GM15510 (cell line): ENCODE data around the gene KDM1A.

Experiments
- POLR2A ChIP-seq: IDR thresholded peaks from 3 replicates; pipeline ENCODE4 v1.6.1; 2011; ENCODE audit warnings: borderline replicate concordance; ENCODE audit not compliant: insufficient read length; ENCODE audit errors: extremely low read depth

KDM1A gene

DNA sequence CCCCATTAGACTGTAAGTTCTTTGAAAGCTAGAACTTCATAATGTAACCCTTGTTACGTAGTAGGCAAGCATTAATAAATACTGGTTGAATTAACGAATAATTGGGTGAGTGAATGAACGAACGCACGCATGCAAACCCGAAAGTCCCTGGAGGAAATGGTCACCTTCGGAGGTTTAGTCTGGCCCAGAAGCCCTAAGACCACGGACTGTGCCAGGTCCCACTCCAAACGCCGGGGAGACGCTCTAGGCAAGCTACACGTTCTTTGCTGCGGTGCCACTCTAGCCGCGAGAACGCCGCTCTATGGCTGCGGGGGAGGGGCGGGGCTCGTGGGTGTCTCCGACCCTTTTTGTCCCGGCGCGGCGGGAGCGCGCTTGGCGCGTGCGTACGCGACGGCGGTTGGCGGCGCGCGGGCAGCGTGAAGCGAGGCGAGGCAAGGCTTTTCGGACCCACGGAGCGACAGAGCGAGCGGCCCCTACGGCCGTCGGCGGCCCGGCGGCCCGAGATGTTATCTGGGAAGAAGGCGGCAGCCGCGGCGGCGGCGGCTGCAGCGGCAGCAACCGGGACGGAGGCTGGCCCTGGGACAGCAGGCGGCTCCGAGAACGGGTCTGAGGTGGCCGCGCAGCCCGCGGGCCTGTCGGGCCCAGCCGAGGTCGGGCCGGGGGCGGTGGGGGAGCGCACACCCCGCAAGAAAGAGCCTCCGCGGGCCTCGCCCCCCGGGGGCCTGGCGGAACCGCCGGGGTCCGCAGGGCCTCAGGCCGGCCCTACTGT, at the start of gene KDM1A:
Gene KDM1A (plus strand): TSS at position 375 of the 769 bp plus-strand sequence. CDS start 129 bp downstream, at position 504.
- TF ChIP-seq POLR2A: peak; percentile 91

DNA sequence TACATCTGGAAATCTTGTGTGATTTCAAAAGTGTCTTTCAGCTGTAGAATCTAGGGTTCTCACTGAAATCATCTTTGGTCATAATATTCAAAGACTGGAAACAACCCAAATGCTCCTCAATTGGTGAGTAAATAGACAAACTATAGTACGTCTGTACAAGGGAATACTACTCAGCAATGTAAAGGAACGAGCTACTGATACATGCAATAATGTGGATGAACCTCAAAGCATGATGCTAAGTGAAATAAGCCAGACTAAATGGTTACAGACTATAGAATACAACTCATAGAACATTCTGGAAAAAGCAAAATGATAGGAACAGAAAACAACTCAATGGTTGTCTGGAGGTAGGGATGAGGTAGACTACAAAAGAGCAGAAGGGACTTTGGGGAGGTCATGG, 49.2 kb upstream of the KDM1A start:
- TF ChIP-seq POLR2A: no peak

DNA sequence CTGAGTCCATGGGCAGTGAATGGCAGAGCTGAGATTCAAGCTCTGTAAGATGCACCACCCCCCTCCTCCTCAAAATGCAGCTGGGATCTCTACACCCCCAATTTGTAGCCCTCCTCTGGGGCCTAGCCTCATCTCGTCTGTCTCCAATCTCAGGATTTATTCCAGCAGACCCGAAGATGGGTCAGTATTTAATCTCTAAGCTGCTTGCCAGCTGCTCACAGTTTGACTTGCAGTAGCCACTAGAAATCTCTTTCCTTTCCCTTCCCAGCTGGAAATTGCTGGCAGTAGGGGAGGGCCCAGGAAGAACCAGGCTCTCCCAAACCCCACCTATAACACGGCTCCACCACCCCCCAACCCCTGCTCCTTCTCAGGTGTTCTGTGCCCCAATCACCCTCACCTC, 48.1 kb upstream of the KDM1A start:
- TF ChIP-seq POLR2A: no peak

DNA sequence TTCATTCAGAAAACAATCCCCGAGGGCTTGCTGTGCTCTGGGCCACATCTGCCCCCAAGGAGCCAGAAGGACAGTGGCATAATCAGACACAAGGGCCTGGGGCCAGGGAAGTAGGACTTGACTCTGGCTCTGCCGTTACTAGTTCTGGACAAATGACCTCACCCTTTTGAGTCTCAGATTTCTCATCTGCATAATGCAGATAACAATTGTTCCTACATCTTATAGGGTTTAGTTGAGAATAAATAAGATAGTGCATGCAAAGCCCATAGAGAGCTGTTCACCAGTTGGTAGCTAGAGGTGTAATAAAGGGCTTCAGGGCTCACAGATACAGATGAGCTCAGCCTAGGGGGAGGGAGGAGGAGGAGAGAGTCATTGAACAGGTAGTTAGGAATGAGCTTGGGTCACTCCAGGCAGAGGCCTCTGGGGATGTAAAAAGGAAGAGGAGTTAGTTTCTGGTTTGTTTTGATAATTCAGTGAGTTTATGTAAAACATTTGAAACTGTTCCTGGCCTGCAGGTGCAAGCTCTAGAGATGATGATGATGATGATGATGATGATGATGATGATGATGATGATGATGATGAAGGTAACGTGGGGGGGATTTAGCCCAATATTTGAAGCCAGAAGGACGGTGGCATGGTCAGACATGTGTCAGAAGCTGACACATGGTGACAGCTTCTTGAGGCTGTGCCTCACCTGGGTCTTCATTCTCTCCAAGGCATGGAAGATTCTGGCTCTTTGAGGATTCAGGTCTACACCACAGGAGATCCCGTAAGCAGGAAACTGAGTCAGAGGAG, 47.5 kb upstream of the KDM1A start:
- TF ChIP-seq POLR2A: no peak

DNA sequence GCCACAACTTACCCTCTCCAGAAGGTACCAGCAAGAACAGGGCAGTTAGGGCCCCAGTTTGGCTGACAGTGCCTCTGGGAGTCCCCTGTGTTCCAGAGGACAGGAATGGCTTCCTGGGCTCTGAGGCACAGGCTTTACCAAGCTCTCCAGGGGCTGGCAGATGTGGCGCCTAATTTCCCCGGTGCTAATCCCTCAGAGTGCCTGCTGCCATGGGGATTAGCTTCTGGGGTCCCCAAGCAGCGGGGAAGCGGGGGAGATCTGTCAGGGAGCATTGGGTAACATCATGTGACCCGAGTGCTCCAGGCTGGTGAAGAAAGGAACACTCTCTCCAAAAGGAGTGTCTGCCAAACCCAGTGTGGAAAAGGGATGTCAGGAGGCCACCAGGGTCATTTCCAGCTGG, 46.5 kb upstream of the KDM1A start, which contains the start of gene LACTBL1:
Gene LACTBL1 (minus strand): TSS at position 107 of the 400 bp plus-strand sequence. CDS start 550 bp downstream, outside the sequence.
- no peak for TF ChIP-seq POLR2A

DNA sequence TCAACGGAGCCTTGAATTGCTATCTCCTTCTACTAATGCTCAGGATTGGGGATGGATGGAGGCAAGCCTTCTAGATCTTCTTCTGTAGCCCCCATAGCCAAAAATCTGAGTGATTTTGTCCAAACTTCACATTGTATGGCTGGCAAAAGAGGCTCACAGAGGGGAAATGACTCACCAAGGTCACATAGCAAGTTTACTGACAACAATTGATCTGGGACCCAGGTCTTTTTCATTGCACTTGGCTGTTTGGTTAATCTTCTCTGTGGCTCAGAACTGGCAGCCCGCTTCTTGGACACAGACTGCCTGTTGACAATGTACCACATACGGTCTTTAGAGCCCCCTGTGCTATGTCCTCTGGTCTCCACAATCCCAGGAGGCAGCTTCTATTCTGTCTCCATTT, 43.6 kb upstream of the KDM1A start:
- TF ChIP-seq POLR2A: no peak

DNA sequence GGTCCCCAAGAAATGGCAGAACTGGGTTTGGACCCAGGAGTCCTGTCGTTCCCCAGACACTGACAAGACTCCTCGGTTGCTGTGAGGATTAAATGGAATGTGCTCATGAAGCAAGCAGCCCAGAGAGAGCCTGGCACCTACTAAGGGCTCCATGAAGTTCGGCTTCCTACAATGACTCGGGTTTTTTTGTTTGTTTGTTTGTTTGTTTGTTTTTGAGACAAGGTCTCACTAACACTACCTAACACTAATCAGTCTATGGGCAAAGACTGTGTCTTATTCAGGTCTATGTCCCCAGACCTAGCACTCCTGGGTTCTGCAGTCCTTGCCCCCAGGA, 43.2 kb upstream of the KDM1A start:
- no peak for TF ChIP-seq POLR2A

DNA sequence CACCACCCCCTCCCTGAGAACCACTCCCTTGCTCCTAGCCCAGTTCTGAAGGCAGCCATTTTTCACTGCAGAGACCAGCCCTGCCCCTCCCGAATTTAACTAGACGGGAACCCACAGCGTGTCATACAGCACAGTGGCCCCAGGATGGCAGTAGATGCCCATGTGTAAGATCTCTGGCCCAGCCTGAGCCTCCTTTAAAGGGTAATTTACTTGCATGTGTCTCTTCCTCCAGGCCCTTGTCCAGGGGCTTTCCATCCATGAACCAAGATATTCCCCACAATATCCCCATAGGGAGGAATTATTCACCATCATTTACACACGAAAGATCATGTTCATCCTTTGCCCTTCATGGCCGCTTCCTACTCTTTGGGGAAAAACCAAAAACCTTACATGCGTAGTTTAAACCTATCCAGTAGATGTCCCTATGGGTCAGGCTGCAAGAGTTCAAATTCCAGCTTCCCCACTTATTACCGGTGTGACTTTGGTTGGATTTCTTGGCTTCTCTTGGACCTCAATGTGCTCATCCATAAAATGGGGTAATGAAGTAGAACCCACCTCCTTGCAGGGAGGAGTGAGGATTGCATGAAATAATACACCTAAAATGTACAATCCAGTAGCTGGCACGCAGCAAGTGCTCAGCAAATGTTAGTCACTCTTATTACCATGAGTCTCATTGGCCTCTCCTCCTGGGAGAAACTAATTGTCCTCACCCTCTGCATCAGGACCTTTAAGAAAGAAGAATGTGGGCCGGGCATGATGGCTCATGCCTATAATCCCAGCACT, 42.6 kb upstream of the KDM1A start:
- TF ChIP-seq POLR2A: no peak

DNA sequence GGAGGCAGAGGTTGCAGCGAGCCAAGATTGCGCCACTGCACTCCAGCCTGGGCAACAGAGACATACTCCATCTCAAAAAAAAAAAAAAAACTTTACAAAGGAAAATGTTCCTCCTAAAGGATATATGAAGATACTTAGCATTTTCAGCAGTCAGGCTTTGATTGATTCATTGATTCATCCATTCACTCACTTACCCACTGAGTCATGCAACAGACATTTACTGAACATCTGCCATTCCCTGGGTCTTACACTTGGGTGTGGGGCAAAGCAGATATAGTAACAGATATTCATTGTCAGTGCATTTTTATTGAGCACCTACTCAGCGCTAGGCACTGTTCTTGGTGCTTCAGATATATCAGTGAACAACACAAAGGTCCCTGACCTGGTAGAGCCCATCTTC, 41.0 kb upstream of the KDM1A start:
- no peak for TF ChIP-seq POLR2A

DNA sequence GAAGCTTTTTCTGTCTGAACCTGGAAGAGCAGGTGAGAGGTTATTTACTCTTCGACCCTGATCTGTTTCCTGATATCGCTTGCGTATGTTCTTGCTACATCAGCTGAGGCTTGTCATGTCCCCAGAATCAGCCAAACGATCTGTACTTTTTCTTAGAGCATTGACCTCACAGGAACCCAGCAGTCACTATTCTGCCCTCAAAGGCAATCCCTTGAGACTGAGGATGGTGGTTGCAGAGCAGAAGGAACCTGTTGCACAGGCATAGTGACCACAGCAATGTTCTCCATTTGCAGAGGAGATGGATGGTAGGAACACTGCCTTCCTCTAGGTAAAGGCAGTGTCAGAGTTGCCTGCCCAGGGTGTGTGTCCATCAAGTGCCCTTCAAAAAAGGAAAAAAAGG, 35.3 kb upstream of the KDM1A start:
- TF ChIP-seq POLR2A: no peak

DNA sequence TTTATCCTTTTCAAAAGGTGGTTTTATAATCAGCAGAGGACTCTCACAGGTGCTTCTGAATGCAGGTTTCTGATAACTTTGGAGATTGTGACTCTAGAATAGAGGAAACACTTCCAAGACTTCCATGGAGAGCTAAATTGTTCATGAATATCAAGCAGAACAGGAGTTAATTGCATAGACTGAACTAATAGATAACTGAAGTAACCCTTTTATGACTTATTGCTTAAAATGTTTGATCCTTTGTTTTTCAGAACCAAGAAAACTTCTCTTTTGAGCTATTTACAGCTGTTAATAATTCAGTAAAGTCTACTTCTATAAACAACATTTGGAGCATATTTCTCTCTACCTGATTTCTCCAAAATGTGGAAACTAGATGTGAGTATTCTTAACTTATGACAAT, 23.5 kb upstream of the KDM1A start:
- no peak for TF ChIP-seq POLR2A

DNA sequence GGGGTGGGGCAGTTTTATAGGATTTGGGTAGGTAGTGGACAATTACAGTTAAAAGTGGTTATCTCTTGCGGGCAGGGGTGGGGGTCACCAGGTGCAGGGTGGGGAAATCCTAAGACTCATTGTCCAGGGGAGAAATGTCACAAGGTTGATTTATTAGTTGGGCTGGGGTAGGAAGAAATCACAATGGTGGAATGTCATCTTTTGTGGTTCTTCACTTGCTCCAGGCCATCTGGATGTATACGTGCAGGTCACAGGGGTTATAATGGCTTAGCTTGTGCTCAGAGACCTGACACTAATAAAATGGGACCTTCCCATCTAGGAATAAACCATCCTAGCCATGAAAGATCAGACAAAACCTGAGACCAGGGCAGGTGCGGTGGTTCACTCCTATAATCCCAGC, 15.2 kb upstream of the KDM1A start:
- TF ChIP-seq POLR2A: no peak

DNA sequence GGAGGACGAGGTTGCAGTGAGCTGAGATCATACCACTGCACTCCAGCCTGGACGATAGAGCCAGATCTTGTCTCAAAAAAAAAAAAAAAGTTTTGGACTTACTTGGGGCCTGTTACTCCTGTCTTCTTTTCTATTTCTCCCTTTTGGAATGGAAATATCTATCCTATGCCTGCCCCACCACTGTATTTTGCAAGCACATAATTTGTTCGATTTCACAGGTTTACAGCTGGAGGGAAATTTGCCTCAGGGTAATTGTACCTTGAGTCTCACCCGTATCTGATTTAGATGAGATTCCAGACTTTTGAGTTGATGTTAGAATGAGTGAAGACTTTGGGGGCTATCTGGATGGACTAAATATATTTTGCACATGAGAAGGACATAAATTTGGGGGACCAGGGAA, 12.2 kb upstream of the KDM1A start:
- TF ChIP-seq POLR2A: no peak

DNA sequence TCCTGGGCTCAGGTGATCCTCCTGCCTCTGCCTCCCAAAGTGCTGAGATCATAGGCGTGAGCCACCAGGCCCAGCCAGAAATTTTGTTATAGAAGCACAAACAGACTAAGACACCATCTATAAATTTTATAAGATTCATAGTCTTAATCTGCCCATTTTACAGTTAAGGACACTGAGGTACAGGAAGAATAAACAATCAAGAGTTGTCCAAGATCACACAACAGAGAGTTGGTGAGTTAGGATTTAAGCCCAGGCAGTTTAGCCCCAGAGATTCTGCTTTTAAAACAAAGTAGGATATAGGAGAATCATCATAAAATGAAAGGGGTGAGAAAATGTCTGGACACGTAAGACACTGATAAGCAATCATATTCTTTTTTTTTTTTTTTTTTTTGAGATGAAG, 10.4 kb upstream of the KDM1A start:
- no peak for TF ChIP-seq POLR2A

DNA sequence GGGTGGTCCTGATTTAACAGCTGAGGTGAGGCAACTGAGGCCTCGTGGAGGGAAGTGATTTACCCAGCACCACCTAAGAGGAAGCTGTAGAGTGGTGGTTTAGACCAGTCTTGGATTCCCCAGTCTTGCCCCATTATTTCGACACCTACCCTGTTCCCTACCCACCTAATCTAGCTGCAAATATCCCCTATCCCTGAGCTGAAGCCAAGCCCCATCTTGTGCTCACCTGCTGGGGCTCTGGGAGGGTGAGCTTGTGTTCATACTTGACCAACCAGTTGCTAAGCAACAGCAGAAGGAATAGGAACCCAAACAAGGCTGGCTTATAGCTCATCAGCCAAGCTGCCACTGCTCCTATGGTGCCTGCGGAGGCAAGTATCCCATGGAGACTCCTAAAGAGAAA, 5.6 kb upstream of the KDM1A start:
- no peak for TF ChIP-seq POLR2A
